HG03135 (cell line): Measurements from ENCODE around the gene ADAM23.

Experiments
- ATAC-seq: cut with Tn5 transposase; IDR thresholded peaks from one replicate; pipeline ENCODE4 v1.9.1; 2021; ENCODE audit warnings: mild to moderate bottlenecking, moderate library complexity; ENCODE audit not compliant: unreplicated experiment

ADAM23 gene

DNA sequence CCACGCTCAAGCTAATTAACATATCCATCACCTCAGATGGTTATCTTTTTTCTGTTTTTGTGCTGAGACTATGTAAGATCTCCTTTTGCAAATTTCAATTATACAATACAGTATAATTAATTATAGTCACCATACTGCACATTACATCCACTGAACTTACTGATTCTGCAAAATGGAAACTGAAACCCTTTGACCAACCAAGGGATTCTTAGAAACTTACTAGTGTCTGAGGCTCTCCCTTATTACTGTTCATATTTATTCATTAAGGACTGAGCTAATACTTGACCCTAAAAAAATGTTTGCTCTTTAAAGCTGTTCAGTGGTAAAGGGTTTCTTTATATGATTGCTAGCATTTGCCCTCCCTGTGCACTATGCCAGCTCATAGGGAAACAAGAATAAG, 50.7 kb downstream of the ADAM23 start:
- no peak for ATAC-seq

DNA sequence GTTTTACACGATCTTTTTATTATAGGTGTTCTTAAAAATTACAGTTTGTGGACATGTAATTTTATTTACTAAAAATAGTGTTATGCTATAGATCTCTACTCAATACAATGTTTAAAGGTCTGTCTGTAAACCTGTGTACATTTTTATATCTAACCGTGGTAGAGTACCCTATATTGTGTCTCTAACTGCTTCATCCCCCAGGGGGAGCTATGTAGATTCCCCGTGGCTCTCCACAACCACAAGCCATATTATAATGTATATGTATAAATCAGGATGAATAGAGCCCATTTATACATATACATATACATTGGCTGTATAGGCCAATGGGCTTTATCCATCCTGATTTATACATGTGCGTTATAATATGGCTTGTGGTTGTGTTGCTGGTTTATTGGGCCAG, 59.4 kb downstream of the ADAM23 start:
- no peak for ATAC-seq

DNA sequence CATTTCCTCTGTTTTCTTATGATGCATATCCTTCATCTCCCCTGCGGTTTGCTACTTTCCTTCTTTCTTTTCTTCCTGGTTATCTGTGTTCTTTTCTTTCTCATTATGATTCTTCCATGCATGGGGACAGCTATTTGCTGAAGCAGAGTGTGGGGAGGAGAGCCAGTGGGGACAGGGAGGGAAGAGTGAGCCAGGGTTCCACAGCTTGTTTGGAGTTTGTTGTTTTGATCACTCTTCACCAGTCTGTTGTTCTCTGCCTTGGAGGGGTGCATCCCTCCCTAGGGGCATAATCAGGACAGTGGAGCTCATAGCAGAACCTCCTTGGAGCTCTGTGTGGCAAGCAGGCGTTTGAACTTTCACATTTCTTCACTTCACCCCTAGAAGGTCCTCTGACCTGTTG, 68.0 kb downstream of the ADAM23 start:
- no peak for ATAC-seq

DNA sequence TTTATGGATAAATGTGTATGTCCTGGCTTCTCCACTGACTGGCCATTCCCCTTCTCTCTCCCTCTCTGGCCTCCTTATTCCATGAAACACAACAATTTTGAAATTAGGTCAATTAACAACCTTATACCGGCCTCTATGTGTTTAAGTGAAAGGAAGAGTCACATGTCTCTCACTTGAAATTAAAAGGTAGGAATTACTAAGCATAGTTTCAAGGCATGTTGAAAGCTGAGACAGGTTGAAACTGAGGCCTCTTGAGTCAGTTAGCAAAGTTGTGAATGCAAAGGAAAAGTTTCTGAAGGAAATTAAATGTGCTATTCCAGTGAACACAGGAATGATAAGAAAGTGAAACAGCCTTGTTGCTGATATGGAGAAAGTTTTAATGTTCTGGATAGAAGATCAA, 69.7 kb downstream of the ADAM23 start:
- ATAC-seq: no peak

DNA sequence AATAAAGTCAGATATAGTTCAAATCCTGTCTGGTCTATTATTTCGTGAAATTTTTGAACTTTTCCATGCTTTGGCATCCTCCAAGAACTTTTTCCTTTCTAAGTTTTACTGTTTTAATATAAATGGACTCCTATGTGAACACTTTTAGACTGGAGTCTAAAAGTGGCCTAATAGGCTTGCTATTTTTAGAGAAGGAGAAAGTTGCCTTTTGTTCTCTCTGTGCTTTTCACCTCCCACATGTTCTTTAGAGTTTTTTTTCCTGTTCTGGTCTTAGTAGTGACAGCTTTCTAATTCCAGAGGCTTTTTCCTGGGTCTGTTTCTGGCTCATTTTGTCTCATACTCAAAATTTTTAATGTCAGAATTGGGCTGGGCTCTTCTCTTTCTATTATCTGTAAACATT, 72.2 kb downstream of the ADAM23 start:
- no peak for ATAC-seq

DNA sequence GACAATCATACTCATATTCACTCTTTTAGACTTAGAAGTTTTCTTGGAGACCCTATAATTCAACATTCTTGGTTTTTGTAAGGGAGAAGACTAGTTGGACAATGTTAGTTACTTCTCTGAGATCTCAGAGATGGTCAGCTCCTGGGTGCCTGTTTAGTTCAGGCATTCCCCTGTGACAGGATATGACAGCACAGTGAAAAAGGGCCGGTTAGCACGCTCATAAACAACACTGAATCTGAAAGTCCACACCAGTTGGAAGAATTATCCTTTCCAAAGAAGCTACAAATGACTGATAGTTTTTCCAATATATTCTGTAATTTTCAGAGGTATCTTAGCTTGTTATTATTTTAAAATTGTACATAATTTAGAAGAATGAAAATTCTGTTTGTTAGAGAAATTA, 75.7 kb downstream of the ADAM23 start:
- ATAC-seq: no peak

DNA sequence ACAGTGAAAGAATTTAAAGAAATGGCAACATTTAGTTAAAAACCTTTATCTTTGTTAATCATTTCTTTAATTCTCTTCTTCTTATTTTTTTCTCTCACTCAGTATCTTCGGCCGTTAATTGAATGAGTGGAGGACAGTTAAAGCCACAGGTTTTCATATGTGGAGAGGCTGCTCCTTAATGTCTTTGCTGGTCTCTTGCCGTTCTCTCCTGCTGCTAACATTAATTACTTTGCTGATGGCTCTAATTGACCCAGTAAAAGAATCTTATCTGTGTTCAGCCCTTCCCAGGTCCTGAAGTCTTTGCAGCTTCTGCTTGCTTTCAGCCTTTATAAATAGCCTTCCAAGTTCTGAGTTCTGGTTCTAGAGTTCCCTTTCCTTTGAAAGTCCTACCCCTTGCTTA, 77.1 kb downstream of the ADAM23 start:
- ATAC-seq: no peak

DNA sequence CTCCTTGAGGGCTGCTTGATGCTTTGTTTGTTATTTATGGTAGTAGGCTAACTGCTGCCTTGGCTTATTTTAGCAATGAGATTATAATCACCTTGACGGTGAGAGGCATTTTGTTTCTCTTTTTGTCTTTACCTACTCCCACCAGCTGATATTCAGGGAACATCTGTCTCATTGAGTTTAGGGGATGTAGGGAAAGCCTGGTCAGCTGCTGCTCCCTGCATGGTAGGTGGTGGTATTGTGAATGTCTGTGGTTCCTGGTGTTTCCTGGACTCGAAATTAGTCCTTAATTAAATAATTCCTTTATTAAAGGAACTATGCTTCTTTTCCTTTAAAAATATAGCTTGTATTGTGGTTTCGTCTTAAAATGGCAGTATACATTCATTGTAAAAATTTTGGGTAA, 77.8 kb downstream of the ADAM23 start:
- no peak for ATAC-seq

DNA sequence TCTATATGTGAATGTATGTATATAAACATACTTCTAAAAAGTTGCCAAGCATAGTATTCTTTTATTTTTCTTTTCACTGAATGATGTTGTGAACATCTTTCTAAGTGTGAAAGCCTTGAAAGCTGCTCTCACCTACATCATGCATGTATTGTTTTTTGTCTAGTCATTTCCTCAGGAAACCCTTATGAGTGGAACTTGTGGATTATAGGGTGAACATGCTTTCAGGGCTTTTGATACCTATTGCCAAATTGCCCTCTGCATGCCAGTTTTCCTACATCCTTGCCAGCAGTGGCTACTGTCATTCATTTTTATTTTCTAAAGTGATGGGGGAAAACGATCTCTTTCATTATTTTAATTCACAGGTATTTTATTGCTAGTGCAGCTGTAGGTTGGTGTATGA, 78.3 kb downstream of the ADAM23 start:
- no peak for ATAC-seq

DNA sequence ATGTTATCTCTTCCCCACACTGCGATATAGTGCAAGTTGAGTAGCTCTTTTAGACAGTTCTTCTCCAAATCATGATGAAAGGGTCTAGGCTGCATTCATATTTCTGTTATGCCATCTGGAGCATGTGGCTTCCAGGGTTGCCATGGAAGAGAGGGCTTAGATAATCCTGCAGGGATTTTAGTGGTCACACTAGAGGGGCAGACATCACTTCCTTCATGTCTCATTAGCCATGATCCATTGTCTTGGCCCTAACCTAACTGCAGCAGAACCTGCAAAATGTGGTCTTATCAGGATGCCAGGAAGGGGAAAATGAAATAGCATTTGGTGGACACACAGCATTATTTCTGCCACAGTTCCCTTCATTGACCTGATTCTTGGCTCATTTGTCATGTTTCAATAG, 83.1 kb downstream of the ADAM23 start:
- ATAC-seq: no peak

DNA sequence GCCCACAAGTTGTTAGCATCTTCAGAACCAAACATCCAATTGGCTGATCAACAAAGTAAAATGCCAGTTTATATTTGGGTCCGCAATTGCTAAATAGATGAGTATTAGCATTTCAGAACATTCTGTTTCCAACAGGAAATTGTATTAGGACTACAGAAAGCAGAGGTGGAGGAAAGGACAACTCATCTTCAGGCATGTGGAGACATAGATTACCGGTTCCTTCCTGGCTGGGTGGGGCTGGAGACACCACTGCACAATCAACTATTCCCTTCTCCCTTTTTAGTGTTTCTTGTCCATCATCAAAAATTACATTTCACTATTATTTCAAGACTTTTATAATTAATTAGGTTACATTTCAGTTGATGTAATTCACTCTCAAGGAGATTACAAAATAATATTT, 83.8 kb downstream of the ADAM23 start:
- no peak for ATAC-seq

DNA sequence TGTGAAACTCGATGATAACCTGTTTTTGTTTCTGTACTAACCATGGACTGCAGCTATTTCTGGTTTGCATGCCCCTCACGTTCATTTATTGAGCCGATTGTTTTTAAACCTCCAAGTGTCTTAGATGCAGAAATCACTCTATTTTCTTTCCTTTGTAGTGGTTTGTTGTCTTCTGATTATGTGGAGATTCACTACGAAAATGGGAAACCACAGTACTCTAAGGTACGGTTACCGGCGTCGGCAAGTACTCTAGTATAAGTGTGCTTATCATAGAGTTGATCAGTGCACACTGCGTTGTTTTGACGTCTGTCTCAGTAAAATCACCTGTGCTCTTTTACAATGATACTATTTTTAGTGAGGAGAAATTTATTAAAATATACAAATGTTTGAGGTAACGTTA, 87.4 kb downstream of the ADAM23 start:
- no peak for ATAC-seq

DNA sequence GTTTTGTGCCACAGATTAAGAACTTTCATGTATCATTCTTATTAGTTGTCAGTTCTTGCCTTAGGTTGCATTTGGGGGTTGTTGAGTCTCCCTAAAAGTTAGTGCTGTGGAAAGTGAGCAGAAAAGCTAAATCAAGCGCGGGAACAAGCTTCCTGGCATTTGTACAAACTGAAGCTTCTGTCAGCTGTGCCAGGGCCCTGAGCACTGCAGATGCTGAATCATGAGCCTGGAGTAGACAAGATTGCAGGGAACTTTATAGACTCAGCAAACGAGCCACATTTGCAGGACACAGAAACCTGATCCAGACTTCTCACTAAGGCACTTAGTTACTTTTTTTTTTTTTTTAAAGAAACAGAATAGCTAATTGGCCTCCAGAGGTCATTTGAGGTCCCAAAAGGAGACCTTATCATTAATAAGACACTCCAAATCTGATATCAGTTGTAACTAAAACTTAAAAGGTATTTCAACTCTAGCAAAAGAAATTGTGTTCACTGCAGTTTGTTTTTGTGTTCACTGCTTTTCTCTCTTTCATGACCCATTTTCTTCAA, 88.7 kb downstream of the ADAM23 start:
- ATAC-seq: no peak

DNA sequence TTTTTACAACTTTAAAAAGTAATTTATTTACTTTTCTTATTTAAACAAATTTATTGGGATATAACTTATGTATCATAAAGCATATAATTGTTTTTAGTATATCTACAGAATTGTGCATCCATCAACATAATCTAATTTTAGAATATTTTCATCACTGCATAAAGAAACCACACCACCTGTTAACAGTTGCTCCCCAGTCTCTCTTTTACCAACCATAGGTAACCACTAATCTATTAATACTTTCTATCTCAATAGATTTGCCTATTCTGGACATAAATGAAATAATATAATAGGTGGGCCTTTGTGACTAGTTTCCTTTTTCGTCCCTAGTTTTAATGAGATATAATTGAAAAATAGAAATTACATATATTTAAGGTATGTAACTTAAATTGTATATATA, 90.6 kb downstream of the ADAM23 start:
- no peak for ATAC-seq

DNA sequence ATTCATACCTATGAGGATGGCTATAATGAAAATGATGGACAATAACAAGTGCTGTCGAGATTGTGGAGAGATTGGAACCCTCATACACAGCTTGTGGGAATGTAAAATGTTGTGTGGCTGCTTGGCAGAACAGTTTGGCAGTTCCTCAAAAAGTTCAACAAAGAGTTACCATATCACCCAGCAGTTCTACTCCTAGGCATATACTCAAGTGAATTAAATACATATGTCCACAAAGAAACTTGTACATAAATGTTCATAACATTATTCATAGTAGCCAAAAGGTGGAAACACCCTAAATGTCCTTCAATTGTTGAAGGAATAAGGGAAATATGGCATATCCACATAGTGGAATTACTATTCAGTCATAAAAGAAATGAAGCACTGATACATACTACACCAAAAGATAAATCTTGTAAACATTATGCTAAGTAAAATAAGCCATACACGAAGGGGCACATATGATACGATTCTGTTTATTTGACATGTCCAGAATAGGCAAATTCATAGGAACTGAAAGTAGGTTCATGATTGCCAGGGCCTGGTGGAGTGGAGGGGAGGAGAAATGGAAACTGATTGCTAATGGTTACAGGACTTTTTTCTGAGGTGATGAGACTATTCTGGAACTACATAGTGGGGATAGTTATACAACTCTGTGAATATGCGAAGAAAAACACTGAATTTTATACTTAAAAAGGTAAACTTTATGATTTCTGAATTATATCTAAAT, 92.1 kb downstream of the ADAM23 start:
- ATAC-seq: no peak

DNA sequence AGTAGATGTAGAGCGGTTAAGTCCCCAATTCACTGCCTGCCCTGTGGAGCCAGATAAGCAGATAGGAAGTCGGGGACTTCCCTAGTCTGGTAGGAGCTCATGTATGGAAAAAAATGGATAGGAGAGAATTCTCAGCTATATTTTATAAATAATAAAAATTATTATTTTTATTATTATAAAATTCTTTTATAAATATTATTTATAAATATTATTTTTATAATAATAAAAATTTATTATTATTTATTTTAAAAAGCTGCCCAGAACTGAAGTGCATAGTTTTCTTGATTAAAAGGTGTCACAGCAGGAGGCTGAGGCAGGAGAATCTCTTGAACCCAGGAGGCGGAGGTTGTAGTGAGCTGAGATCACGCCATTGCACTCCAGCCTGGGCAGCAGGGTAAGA, 97.4 kb downstream of the ADAM23 start:
- ATAC-seq: no peak

DNA sequence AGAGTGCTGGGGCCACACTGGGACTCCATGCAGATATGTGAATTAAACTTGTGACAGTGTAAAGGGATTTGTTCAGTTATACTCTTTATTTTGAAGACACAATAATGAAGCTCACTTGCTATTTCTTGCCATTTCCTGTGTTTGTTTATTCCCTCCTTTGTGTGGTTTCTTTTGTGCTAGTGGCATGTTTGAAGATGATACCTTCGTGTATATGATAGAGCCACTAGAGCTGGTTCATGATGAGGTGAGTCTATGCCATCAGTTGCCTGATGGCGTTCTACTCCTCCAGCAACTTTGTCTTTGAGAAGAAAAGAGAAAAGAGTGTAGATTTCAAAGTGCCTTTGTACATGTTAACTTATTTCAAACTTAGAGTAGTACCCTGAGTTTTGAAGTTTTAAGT, 99.7 kb downstream of the ADAM23 start:
- no peak for ATAC-seq

DNA sequence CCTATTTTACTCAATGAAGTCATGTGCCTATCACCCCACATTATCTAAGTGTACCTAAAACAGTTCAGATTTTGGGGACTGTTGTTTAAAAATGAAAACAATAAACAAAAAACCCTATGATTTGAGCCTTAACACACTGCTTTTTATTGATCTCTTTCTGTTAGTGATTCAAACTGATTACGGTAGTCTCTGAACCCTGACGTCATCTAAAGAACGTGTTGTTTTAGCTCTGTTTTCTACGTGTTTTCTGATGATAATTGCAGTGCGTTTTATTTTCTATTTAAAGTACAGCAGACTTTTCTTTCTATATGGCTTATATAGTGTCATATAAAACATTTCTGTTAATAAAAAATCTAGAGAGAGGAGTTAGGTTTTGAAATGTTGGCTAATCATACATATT, 105.1 kb downstream of the ADAM23 start:
- ATAC-seq: no peak

DNA sequence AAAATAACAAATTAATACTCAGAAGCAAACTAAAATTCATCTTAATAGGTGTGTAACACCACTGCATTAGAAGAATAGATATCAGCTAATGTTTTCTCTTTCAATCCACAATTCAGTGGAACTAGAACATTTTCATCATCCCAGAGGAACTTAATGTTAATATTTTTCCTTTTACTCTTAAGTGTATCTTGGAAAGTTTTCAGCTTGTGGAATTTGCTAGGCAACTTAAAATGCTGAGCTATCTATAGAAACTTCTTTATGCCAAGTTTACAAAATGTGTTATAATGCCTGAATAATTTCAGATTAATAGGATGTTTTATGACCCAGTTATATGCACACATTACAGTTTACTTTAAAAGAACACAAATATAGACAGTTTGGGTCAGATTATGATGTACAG, 112.4 kb downstream of the ADAM23 start:
- ATAC-seq: no peak

DNA sequence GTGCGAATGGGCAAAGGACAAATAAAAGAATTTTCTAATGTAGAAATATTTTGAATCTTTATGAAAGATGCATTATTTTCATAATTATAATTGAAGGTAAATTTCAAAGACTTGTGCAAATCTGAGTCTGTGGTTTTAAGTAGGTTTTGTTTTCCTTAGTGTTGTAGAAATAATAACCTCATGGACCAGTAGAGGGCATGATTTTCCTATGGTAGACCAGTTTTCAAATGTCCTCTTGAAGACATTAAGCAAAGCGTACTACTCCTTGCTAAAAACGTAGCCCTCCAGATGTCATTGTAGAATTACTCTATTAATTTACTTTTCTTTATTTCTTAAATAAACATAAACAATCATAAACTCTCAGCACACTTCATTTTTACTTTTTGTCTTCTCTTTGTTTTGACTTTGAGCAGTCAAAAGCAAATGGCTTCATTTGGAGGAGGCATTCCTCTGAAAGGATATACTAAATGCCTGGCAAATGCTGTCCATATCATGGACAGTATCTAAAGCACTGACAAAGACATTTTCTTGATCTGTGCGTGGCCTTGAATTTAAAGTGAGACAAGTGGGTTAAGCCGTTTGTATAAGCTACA, 113.1 kb downstream of the ADAM23 start:
- no peak for ATAC-seq

DNA sequence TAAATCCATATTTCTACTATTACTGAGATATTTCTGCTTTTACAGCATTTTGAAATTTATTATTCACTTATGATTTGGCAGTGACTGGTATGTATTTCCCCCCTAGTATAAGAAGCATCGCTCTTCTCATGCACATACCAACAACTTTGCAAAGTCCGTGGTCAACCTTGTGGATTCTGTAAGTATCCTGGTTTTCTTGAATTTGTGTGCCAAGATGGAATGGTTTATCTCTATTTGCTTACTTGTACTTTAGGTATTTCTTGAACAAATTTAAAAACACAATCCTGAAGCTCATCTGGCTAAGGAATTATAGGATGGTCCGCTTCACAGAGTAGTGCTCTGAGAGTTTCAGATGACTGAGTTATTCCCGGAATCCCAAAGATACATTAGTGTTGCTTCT, 114.0 kb downstream of the ADAM23 start:
- ATAC-seq: no peak

DNA sequence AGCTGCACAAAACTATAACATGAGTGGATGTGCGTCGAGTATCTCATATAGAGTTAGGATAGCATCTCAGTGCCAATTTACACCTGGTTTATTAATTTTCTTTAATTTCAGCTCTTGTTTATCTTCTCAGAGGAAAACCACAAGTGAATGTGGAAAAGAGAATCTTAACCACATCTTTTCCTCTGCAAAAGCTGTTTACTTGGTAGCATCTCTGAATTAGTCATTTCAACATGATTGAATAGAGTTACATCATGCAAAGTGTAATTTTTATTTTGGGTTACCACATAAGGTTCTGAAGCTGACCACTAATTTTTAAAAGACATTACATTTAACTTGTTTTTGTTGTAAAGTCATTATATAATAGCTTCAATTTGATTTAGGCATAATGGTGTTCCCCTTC, 115.2 kb downstream of the ADAM23 start:
- no peak for ATAC-seq

DNA sequence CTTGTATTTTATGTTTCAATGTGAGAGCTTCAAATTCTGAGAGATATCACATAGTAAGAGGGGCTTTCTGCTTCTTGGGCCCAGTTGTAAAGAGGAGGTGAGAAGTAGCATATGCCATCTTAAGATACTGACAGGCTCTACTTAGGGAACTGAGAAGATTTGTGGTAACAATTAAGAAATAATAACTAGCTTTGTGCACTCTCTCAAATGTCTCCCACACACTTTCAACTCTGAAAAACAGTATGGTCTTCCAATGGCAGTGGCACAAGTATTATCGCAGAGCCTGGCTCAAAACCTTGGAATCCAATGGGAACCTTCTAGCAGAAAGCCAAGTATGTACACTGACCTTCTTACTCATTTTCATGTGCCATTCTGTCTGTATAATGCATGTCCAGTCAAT, 118.6 kb downstream of the ADAM23 start:
- ATAC-seq: no peak
